HG03378 (cell line): Measurements from ENCODE around the gene LIN28B.
"Not testable (repeated sequence)": the region's sequence is repeated elsewhere in the genome, so short reads cannot be mapped to it uniquely, and the experiment has no call there.

Experiments
- ATAC-seq: cut with Tn5 transposase; IDR thresholded peaks from one replicate; pipeline ENCODE4 v1.9.1; 2021; ENCODE audit warnings: mild to moderate bottlenecking, moderate library complexity; ENCODE audit not compliant: unreplicated experiment

Gene LIN28B

DNA sequence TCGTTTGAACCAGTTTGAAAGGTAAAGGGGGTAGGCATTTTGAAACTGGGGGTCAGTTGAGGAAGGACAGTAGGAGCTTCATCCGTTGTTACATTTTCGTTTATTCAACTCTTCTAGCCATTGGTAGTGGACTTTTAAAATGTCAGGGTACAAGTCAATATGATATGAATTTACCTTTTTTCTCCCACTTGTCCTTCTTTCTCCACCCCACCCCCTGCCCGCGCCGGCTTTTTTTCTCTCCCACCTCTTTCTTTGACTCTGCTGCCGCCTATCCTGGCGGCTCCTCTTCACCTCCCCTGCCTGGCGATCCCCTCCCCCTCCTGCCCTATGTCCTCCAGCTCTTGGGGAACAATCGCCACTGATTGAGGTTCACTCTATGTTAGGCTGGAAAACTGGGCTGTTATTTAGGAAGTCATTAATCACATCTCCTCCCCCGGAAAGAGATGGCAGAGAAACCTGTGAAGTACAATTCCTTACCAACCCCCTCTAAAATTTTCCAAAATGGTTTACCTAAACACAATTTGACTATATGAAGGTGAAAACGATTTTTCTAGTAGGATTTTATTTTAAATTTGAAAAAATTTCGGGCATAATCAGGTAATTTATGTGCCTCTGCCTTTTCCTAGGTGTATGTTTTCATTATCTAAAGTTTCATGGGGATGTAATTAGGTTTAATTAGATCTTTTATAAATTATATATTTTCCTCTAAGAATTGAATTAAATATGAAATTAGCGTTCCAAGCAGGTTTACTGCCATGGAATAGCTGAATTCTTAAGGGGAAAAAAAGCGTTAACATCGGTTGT, 778 bp upstream of the LIN28B start:
- ATAC-seq: no peak

DNA sequence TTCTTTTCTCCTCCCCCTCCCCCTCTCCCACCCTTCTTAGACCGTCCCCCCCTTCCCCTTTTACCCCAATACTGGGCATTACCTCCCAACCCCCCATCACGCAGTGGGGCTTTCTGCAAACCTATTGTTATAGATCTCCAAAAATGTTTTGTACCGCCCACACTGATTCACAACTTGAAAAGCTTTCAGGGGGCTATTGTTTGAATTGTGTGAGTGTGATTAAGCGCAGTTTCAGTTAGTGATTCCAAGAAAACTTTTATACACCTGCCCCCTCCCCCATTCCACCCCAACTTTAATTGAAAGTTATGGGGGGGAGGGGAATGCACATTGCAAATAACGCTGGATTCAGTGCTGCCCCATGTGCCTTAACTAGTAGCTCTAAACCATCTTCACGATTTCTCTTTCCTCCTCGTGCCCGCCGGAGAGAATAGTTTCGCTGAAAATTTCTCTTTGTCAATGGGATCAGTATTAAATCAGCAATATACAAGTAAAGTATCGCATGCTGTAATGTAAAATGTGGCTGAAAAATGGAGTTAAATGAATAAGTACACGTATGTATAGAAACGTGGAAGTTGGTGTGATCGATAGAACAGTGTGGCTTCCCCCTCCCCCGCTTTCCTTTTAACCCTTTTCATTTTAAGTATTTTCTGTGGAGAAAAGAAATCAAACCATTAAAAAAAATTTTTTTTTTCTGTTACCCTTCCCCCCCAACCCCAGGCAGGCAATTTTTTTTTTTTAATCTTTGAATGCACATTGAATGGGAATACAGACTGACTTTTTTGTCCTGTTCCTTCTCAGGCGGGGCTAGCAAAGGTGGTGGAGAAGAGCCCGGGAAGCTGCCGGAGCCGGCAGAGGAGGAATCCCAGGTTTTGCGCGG, 632 bp downstream of the LIN28B start:
- no peak for ATAC-seq

DNA sequence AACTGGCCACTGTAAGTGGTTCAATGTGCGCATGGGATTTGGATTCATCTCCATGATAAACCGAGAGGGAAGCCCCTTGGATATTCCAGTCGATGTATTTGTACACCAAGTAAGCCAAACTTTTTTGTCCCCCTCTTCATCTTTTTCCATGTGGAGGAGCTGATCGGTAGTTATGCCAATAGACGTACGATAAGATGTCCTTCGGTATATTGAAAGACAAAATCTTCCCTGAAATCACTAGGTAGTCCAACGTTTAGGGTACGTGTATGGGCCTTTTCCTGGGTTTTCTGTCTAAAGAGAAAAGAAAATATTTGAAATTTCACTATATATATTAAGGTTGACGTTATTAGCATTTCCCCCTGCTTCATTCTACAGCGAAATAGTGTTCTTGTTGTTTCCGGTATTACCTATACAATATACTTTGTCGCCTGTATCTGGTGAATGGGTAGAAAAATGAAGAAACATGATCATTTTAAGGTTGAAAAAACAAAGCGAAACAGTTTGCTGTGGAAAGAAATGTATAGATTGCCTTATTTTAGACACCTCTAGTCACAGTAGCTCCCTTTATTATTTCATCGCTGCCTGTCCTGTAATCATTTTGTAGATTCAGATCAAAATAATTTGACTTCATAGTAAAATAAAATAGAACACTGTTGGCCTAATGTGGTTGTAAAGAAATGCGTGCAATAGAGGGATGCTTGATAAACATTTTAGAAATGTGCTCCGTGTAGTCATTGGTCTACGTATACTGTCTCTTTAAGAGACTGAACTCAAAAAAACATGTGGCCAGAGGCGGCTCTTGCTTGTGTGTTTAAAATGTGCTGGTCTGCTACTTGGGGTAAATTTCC, 1.5 kb downstream of the LIN28B start:
- ATAC-seq: no peak

DNA sequence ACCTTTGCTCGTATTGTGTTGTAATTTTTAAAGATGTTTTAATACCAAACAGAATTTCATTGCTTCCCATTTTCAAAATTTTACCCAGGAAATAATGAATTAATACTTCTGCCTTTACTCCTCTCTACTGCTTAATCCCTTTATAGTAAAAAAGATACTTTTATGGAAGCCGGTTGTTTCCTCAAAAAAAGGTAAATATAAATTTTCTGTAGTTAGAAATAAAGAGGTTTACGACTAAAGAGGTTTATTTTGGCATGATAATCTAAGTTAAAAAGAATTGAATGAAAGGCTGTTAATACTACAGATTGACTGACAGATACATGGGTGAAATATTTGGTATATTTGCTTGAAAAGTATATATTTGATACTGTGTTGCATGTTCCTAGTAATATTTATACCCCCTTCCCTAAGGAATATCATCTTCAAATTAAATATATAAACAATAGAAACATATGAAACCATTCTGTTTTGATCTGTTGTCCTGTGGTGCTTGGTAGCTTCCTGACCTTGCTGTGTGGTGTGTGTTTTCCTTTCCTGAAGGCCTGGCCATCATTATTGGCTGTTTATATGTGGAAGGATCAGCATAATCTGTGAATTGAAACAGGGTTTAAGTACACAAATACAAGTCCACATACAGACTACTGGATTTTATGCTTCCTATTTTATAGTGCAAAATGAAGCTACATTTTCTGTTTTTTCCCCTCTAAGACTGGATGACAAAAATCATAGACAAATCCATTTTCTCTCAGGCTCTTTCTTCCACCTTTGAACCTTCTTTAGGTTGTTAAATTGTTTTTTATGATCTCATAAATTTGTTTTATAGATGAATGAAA, 2.3 kb downstream of the LIN28B start:
- ATAC-seq: no peak

DNA sequence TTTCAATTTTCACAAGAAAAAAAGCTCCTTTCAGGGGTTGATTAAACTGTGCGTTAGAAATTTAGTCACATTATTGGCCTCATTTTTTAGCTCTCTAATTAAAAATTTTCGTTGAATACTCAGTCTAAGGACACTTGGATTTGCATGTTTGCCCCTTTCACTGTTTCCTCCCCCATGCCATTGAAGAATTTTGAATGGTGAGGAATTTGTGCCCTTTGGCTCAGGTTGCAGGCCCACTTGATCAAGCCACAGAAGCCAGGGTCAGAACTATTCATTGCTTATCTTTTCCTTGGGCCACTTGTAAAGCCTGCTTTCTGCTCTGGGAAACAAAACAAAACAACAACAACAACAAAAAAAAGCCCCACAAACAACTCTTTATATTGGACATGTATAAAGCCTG, 12.2 kb downstream of the LIN28B start:
- ATAC-seq: no peak

DNA sequence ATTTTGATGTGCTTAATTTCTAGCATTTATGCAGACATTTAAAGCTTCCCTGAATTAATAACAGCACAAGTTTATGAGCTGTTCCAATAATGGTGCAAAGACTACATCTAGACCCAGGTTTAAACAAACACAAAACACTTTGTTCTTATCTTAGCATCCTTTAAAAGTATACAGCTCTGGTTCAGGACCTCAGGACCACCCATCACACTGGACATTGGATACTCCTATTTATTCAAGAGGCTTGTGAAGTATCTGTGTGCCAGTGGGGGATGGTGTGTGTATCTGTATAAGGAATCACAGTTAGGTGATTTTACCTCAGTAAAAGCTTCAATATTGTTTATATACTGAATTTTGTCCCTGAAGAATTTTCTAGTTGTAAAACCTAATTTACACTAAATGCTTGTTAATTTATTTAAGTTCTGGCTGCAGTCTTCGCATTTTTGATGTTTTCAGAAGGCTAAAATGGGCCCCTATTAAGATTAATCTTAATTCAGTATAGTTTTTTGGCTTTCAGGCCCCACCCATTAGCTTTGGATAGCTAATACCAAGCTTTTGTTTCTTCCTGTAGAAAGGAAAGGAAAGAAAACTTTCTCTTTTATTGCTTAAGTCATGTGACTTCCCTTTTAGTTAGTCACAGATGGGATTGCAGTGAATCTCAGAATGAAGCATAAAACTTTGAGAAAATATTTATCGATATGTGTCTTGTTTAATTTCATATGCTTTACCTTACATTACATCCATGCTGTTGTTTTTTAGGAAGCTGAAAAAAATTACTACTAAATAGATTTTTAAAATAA, 13.1 kb downstream of the LIN28B start:
- no peak for ATAC-seq

DNA sequence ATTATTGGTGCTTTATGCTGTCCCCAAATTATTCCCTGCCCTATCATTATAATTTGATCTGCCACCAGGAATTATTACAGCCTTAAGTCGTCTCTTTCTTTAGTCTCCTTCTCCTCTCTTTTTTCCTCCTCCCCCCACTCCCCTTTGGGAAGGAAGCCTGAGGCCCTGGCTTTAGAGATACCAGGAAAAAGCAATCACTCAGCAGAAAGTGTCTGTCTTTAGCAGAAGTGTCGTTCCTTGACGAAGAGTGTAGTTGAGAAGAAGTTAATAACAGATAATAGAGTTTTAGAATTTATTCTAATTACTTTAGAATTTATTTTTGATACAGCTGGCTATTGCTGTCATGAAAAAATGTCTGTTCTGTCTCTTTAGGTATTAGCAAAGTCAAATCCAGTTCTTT, 16.5 kb downstream of the LIN28B start:
- ATAC-seq: no peak

DNA sequence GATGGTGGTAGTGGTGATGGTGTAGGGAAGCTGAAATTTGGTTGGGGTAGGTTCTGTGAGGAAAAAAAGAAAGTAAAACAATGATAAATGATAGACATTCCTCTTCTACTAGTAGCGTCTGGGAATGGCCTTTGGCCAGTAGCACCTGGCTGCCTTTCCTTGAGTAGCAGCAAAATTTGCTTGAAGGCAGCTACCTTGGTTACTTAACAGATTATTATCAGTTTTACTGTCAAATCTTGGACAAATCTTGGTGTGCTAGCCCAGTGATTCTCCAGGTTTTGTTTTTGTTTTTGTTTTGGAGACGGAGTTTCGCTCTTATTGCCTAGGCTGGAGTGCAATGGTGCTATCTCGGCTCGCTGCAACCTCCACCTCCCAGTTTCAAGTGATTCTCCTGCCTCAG, 26.4 kb downstream of the LIN28B start:
- no peak for ATAC-seq

DNA sequence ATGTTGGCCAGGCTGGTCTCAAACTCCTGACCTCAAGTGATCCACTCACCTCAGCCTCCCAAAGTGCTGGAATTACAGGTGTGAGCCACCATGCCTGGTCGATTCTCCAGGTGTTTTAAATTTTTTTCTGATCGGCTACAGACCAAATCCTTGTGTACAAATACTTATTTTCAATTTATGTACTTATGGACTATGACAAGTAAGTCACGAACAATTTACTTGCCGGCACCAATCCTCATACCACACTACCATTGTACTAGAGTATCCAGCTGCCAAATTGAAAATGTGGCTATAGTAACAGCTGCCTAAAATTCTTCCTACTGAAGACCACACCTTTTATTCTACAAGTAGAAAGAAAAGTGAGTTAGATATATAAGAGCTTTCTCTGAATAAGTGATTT, 26.9 kb downstream of the LIN28B start:
- ATAC-seq: no peak

DNA sequence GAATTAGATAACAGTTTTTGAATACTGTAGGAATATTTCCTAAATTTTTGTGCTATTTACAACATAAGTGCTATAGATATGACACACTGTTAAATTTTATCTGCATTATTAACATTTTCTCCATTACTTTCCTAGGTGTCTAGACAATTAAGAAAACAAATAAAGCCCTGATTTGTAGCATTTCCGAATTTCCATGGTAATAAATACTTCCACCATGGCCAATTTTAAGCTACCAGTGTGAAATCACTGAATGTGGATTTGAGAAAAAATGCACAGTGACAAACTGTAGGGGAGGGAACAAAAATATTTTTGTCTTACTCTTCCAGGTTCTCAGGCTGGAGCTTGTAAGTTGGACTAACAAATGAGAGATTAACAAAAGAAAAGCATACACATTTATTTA, 27.9 kb downstream of the LIN28B start:
- no peak for ATAC-seq

DNA sequence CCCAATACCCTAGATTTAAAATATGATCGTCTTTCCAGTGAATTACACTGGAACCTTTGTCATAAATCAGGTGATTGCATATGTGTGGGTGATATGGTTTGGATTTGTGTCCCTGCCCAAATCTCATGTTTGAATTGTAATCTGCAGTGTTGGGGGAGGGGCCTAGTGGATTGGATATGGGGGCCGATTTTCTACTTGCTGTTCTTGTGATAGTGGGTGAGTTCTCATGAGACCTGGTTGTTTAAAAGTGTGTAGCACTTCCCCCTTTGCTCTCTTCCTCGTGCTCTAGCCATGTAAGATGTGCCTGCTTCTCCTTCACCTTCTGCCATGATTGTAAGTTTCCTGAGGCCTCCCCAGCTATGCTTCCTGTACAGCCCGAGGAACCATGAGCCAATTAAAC, 29.0 kb downstream of the LIN28B start:
- not testable (repeated sequence) for ATAC-seq

DNA sequence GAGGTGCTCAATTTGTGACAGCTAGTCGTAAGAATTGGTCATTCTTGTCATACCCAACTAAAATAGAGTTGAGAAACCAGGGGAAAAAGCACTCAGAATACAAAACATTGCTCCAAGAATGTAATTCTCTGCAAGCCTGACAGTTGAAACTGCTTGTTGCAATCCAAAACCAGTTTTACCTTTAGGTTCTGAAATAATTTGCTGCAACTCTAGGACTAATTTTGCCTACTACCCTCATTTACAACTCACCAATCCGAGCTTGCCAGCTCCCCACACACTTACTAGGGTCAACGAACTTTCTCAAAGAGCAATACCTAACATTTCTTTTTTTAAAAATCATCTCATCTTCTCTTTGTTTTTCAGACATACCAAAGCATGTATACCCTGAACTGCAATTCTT, 29.7 kb downstream of the LIN28B start:
- no peak for ATAC-seq

DNA sequence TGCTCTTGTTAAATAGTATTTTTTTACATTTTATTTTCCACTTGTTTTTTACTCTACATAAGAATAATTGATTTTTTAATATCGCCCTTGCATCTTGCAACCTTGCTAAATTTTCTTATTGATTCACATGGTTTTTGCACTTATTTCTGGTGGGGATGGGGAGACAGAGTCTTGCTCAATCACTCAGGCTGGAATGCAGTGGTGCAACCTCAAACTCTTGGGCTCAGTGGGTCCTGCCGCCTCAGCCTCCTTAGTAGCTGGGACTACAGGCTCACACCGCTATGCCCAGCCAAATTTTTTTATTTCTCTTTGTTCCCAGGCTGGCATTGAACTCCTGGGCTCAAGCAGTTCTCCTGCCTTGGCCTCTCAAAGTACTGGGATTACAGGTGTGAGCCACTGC, 30.3 kb downstream of the LIN28B start:
- ATAC-seq: no peak

DNA sequence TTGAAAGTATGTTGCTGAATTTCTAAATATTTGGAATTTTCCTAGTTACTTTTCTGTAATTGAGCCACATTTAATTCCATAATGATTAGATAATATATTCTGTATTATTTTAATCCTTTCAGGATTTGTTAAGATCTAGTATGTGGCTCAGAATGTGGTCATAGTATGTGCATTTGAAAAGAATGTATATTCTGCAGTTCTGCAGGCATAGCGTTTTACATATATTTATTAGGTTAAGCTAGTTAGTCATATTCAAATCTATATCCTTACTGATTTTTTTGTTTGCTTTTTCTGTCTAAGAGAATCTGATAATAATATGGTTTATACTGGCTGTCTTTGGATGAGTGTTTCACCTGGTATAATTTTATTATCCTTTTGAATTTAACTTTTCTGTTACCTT, 33.2 kb downstream of the LIN28B start:
- no peak for ATAC-seq

DNA sequence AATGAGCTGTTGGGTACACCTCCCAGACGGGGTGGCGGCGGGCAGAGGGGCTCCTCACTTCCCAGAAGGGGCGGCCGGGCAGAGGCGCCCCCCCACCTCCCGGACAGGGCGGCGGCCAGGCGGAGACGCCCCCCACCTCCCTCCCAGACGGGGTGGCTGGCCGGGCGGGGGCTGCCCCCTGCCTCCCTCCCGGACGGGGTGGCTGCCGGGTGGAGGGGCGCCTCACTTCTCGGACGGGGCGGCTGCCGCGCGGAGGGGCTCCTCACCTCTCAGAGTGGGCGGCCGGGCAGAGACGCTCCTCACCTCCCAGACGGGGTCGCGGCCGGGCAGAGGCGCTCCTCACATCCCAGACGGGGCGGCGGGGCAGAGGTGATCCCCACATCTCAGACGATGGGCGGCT, 34.2 kb downstream of the LIN28B start:
- not testable (repeated sequence) for ATAC-seq

DNA sequence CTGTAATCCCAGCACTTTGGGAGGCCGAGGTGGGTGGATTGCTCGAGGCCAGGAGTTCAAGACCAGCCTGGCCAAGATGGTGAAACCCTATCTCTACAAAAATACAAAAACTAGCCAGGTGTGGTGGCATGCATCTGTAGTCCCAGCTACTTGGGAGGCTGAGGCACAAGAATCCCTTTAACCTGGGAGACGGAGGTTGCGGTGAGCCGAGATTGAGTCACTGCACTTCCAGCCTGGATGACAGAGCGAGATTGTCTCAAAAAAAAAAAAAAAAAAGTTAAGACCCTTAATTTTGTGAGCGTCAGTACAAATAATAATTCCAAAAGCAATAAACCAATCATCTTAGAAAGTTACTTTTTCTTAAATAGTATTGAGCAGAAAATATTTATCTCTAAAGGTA, 36.7 kb downstream of the LIN28B start:
- not testable (repeated sequence) for ATAC-seq

DNA sequence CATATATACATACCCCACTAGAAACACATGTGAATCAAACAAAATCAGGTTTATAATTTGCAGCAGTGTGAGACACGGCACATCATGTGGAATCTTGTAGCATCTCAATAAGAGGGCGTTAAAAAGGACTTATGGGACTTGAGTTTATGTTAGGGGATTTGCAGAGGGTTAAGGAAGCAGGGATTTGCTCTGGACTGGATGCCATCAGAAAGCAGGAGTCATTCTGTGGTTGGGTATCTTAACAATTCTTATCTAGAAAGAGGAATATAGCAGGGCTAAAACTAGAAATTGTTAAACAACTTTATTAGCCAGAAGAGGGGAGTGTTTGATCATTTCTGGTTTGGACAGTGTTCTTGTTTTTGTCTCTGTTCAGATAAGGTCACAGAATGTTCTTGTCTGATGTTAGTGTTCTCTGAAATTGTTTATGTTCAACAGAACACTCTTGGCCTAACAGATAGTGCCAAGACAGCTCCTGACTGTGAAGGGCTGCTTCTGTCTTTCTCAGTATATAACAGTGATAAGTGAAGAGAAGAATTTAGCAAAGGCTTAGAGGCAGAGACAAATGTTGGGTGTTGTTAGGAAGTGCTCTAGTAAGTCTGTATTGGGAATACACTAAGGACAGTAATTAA, 39.2 kb downstream of the LIN28B start:
- ATAC-seq: no peak

DNA sequence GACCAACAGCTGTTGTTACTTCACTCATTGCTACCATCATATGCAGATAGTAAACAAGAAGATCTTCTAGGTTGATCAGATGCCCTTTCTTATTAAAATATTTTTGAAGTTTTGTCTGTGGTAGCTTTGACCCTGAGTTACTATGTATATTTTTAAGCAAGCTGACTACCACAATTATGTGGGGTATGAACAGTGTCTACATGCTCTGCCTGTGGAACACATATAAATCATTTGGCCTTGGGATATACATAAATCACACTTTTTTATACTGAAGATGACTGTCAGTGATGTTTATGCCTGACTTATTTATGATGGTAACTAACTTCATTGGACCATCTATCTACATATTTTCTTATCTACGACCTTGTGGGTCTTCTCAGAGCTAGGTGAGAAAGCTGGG, 44.2 kb downstream of the LIN28B start:
- ATAC-seq: no peak

DNA sequence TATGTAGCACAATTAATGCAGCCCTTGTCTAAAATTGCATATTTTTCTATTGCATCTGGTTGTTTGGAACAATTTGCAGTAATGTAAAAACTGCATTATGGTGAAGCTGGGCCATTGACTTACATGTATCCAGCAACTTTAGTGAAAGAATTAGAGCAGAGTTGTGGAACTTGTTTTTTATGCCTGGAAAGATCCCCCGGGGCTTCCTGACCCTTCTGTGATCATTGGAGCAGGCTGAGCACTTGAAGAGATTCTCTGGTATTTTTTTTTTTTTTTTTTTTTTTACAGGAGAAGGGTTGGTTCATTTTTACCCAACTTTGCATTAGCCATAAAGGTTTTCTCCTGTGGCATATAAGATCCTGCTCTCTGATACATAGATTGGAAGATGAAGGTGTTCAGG, 45.0 kb downstream of the LIN28B start:
- no peak for ATAC-seq
